ENCODE measurements around the gene TAF8.

Gene TAF8

GRCh38 chr6:42125663-42126062 lies 75.3 kb downstream of the TAF8 start:
- no peak for DNase-seq

DNA sequence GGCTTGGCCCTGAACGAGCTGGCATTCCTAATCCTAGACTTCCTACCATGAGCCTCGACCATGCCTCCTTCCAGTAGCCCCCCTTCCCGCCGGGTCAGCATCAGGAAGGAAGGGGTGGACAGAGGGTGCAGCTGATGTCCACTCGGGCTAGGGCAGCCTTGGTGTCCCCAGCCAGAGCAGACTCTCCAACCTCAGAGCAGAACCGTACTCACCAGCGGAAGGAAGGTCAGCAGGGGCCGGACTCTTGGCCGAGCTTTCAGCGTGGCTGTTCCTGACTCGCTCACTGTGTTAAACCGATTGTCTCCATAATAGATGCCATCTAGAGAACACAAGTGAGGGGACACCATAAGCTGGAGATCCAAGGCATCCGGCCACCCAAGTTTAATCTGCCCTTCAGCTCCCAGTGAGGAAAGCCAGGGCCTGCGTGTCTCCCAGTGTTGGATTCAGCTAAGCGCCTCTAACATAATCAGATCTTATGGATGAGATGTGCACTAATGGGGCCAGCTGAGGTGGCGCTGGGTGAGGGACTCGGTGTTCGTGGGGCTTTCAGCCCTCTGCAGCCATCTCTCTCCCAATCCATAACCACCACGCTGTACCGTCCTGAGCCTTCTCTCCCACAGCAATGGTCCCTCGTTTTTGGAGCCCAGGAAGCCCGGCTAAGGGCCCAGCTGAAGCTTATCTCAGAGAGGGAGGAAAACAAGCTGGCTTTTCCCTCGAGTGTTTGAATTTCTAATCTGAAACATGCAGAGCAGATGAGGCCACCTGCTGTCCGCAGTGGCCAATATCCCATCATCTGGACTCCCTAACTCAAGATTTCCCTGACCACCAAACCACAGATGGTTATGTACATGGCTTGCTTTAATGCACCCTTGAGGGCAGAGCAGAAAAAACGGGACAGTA lies 78.4 kb downstream of the TAF8 start:
- no peak for DNase-seq

DNA sequence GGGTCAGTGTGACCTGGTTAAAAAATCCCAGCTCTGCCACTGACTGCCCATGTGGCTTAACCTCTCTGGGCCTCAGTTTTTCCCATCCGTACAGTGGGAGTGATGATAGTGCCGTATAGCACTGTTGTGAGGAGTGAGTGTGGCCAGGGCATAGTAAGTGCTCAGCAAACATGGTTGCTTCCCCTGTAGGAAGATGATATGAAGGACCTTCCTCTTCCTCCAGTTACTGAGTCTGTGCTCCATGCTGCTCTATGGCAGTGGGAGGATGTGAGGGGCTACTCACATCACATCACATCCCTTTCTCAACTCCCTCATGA lies 79.0 kb downstream of the TAF8 start:
- no peak for DNase-seq

- no peak for DNase-seq
Measured at GRCh38 chr6:42131531-42131930, 81.2 kb downstream of the TAF8 start.

DNA sequence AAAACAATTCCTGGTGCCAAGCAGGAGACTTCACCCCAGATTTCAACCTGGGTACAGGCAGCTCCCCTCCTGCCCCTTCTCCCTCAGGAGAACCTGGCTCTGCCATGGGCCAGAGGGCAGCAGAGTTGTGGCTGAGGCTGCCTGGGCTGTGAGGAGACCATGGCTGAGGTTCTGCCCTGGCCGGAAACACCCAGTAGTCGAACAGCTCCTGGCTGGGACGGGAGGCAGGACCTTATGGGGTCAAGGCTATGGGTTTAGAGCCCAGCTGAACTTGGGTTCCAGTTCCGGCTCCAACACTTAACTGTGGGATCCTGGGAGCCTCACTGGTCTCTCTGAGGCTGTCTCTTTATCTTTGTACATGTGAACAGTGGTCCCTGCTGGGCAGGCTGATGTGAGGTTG lies 83.6 kb downstream of the TAF8 start:
- DNase-seq, result no peak

GRCh38 chr6:42135161-42135560 lies 84.8 kb downstream of the TAF8 start:
- DNase-seq, result no peak

GRCh38 chr6:42135722-42136121 lies 85.4 kb downstream of the TAF8 start:
- DNase-seq, result no peak

GRCh38 chr6:42136508-42137193 lies 86.3 kb downstream of the TAF8 start:
- no peak for DNase-seq

Data from NCI-H526 treated with DMSO at 0.1 percent for 48 hours (cell line).